B cell (primary cell): ENCODE measurements around the gene PCYOX1L. TPM values are rescaled to one million over a fixed set of nuclear protein-coding genes. Genes with fewer than 3 reads are reported as not detected.

Experiments used
- ATAC-seq: fragments of 200-7000 bp; cut with Tn5 transposase; one replicate; pipeline ENCODE4 v1.10.0; 2021; ENCODE audit warnings: low read depth, mild to moderate bottlenecking, moderate number of reproducible peaks, moderate library complexity
- CTCF ChIA-PET: fragments of 350-600 bp; sonication (Branson Sonifier 250); formaldehyde crosslinking; loops from one replicate; lab custom pipeline; 2021; ENCODE audit warnings: antibody characterized with exemption, inconsistent platforms; lab: Charles Lee
- POLR2A ChIA-PET: fragments of 350-600 bp; sonication (Branson Sonifier 250); formaldehyde crosslinking; loops from one replicate; lab custom pipeline; 2021; ENCODE audit warnings: antibody characterized with exemption; lab: Charles Lee
- DNase-seq: peaks from one replicate; pipeline ENCODE4 v3.0.0; 2013
- H2AFZ ChIP-seq: 2 replicates; pipeline ENCODE4 v1.6.1; 2012; ENCODE audit warnings: mild to moderate bottlenecking, low read depth, low read length; ENCODE audit not compliant: insufficient read depth, poor library complexity, severe bottlenecking
- H3K27ac ChIP-seq, 2 donors: 1 replicate in 1 of 2; 2 replicates in 1 of 2; pipeline ENCODE4 v1.5.1; 2012 to 2013; ENCODE audit warnings: low read length in 2 of 2, mild to moderate bottlenecking in 2 of 2, moderate library complexity in 1 of 2
- H3K27me3 ChIP-seq, 4 experiments: fragments of 200-600 bp in 1 of 4; sonication (generic) in 1 of 4; replicated peaks in 1 of 4; 1 replicate in 2 of 4; 2 replicates in 2 of 4; pipeline versions ENCODE4 v1.6.1 to v1.7.0; 2013 to 2016; ENCODE audit warnings: low read length in 3 of 4, mild to moderate bottlenecking in 2 of 4, mixed read lengths in 1 of 4, moderate library complexity in 1 of 4; ENCODE audit not compliant: insufficient read depth in 4 of 4, control insufficient read depth in 3 of 4; ENCODE audit errors: control extremely low read depth in 1 of 4
- H3K36me3 ChIP-seq, 2 experiments: replicated peaks in 1 of 2; 1 replicate in 1 of 2; 2 replicates in 1 of 2; pipeline versions ENCODE4 v1.6.1 to v1.7.1; 2013; ENCODE audit warnings: low read length in 1 of 2; ENCODE audit not compliant: insufficient read depth in 2 of 2, control insufficient read depth in 1 of 2; ENCODE audit errors: control extremely low read depth in 1 of 2, extremely low read depth in 1 of 2
- H3K4me1 ChIP-seq, 2 donors: fragments of 200-600 bp in 1 of 2; sonication (generic) in 1 of 2; 1 replicate in 1 of 2; 2 replicates in 1 of 2; pipeline versions ENCODE4 v1.5.1 to v1.6.1; 2013 to 2017; ENCODE audit warnings: low read length in 2 of 2; ENCODE audit not compliant: control insufficient read depth in 2 of 2, insufficient read depth in 2 of 2
- H3K4me2 ChIP-seq: replicated peaks from 2 replicates; pipeline ENCODE3; 2012; ENCODE audit warnings: mild to moderate bottlenecking, low read depth, low read length; ENCODE audit not compliant: poor library complexity, severe bottlenecking
- H3K4me3 ChIP-seq, 5 experiments: fragments of 200-600 bp in 1 of 5; sonication (generic) in 1 of 5; 1 replicate in 3 of 5; 2 replicates in 2 of 5; pipeline versions ENCODE4 v1.5.1 to v1.7.0; 2011 to 2016; ENCODE audit warnings: low read length in 4 of 5, mild to moderate bottlenecking in 4 of 5, low read depth in 2 of 5, control low read depth in 1 of 5, moderate library complexity in 1 of 5; ENCODE audit not compliant: insufficient read depth in 1 of 5; ENCODE audit errors: control extremely low read depth in 1 of 5, extremely low read depth in 1 of 5
- H3K79me2 ChIP-seq: fragments of 200-600 bp; sonication (generic); one replicate; pipeline ENCODE4 v1.6.0; 2016; ENCODE audit warnings: low read length; ENCODE audit not compliant: control insufficient read depth, insufficient read depth
- H3K9ac ChIP-seq: fragments of 200-600 bp; sonication (generic); 2 replicates; pipeline ENCODE4 v1.6.1; 2017; ENCODE audit warnings: mild to moderate bottlenecking, low read length, moderate library complexity
- H3K9me3 ChIP-seq, 3 donors: one replicate each; pipeline versions ENCODE4 v1.6.1 to v1.7.1; 2013; ENCODE audit warnings: low read length in 2 of 3; ENCODE audit not compliant: control insufficient read depth in 2 of 3, insufficient read depth in 1 of 3; ENCODE audit errors: control extremely low read depth in 1 of 3
- H4K20me1 ChIP-seq: 2 replicates; pipeline ENCODE4 v1.6.0; 2012; ENCODE audit warnings: mild to moderate bottlenecking, low read length; ENCODE audit not compliant: insufficient read depth, control insufficient read depth, poor library complexity, severe bottlenecking
- H3K27ac Mint-ChIP-seq: one replicate; pipeline ENCODE4 v1.8.0; 2021; ENCODE audit warnings: mixed read lengths
- H3K27me3 Mint-ChIP-seq: one replicate; pipeline ENCODE4 v1.8.0; 2021; ENCODE audit warnings: mixed read lengths
- H3K4me1 Mint-ChIP-seq: one replicate; pipeline ENCODE4 v1.8.0; 2021; ENCODE audit warnings: mixed read lengths
- H3K4me3 Mint-ChIP-seq: one replicate; pipeline ENCODE4 v1.8.0; 2021; ENCODE audit warnings: mixed read lengths
- H3K9me3 Mint-ChIP-seq: one replicate; pipeline ENCODE4 v1.8.0; 2022; ENCODE audit warnings: mixed read lengths; ENCODE audit not compliant: insufficient read depth
- EZH2 ChIP-seq: IDR thresholded peaks from 2 replicates; pipeline ENCODE4 v1.6.1; 2012; ENCODE audit warnings: borderline replicate concordance, low read depth, mild to moderate bottlenecking, moderate library complexity, low read length; ENCODE audit not compliant: insufficient read depth, poor library complexity, severe bottlenecking
- WGBS: methylation state at CpG from one replicate; pipeline ENCODE4 v1.1.5; 2013; ENCODE audit warnings: missing lambda C conversion rate; ENCODE audit not compliant: insufficient coverage; 5-methylcytosine and 5-hydroxymethylcytosine counted together
- intact Hi-C: fragments of 100-400 bp; cut with micrococcal nuclease; formaldehyde crosslinking; loops from one replicate; pipeline ENCODE4 v1.10.0; 2022
- polyA plus RNA-seq: library from polyadenylated mRNA; depleted of rRNA; stranded (reverse); fragments of >200 nt; gene quantifications from 2 replicates; pipeline ENCODE4 v1.2.3, GENCODE V29; 2012
- total RNA-seq, 2 donors: library from RNA; stranded (reverse); fragments of 120-200 nt in 1 of 2; gene quantifications; 1 replicate in 1 of 2; 2 replicates in 1 of 2; pipeline versions ENCODE4 v1.2.3 to v1.2.4, GENCODE V29; 2013 to 2022
- TF ChIP-seq, protein P1 (sequence below): fragments of 200-600 bp; IDR thresholded peaks from one replicate; pipeline ENCODE4 v1.8.0; 2022; ENCODE audit warnings: antibody characterized with exemption, mild to moderate bottlenecking

The PCYOX1L gene
- total and polyA plus RNA-seq, 2 donors (not counting 1 experiment from before 2014, with no cell fraction given): 11.7 to 19.4 TPM

DNA sequence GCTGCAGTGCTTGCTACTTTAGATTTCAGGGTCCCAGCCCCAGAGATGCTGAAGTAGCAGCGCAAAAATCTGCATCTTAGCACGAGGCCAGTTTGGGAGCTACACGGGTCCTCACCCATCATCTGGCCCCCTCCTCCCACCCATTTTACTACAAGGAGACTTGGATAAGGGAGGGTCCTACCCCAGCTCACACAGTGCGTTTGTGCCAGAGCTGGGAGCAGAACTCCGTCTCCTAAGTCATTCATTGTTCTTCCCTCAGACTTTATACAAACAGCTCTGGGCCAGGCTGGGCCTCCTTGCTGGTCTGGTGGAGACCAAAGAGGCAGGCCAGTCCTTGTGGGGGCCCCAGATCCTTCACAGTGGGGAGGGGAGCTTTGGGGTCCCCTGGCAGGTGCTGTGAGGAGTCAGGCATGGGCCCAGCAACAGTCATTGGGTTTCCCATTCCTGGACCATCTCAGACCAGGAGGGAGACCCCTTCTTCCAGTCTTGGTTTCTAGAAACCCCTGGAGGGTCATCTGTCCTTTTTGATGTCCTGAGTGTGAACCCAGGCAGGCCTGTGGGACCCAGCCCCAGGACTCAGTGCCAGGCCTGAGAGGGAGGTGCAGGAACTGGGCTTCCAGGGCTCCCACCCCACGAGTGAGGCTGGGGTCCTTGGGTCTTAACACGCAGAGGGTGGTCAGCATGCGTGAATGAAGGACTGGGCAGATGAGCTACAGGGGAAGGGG, 23.6 kb downstream of the PCYOX1L start:
- intact Hi-C loops: no loop called here
- H3K27ac ChIP-seq: no peak overlapping the region
- Mint-ChIP-seq H3K4me3 (no peak overlapping the region), H3K27ac (no peak overlapping the region), H3K4me1 (peaks cover 2% of the 10 kb centered on the region), H3K9me3 (no peaks in the 10 kb centered on the region), H3K27me3 (no peaks in the 10 kb centered on the region)
- WGBS: 49% methylated on average over 8 of the region's 8 CpGs
- ChIA-PET POLR2A (no interaction called here), CTCF (interaction anchor here (0.6 to 7.8 kb wide), 13 partner anchors 9 to 237 kb away, joined by 3 to 67 read pairs (median 6); partner anchors contain the start of genes CSNK1A1 and PCYOX1L)
- H3K4me1 ChIP-seq: peaks cover 0 to 5% of the 10 kb centered on the region in 2 donors
- H2AFZ ChIP-seq: no peak overlapping the region
- no peak overlapping the region for H3K4me3 ChIP-seq
- no peaks in the 10 kb centered on the region for H4K20me1 ChIP-seq
- TF ChIP-seq EZH2: no peak
- no peak overlapping the region for H3K9ac ChIP-seq
- H3K79me2 ChIP-seq: no peaks in the 10 kb centered on the region
- no peaks in the 10 kb centered on the region for H3K27me3 ChIP-seq
- DNase-seq (no peak), ATAC-seq (no peak)
- H3K4me2 ChIP-seq: peak overlapping the region; percentile 15
- H3K36me3 ChIP-seq: no peaks in the 10 kb centered on the region
- H3K9me3 ChIP-seq: peaks cover 0 to 3% (median 0%) of the 10 kb centered on the region in 3 donors

DNA sequence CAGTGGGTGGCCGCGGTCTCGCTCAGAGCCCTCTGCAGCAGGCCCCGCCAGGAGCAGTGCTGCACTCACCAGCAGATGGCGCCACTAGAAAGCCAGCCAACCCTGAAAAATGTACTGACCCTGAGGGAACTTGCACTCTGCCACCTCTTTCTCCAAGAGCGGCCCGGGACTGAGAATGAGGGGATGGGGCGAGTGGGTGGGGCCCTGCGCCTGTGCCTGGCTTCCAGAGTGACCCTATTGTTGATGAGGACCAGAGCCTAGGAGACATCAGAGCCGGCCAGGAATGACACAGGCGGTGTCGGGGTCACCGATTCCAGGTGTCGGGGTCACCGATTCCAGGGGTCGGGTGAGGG, 24.1 kb downstream of the PCYOX1L start:
- CTCF ChIA-PET: interaction anchor here (0.6 to 7.8 kb wide), 12 partner anchors 9 to 1115 kb away, joined by 3 to 67 read pairs (median 6); partner anchors contain the start of gene CSNK1A1
- intact Hi-C loops: no loop called here

More for the DNA sequence above, 24.1 kb downstream of the PCYOX1L start:
- peaks cover 0 to 3% (median 0%) of the 10 kb centered on the region in 3 donors for H3K9me3 ChIP-seq
- no peak overlapping the region for H2AFZ ChIP-seq
- Mint-ChIP-seq H3K27ac (no peak overlapping the region), H3K4me1 (peaks cover 2% of the 10 kb centered on the region), H3K27me3 (no peaks in the 10 kb centered on the region), H3K4me3 (no peak overlapping the region), H3K9me3 (no peaks in the 10 kb centered on the region)
- H3K4me2 ChIP-seq: peak overlapping the region; percentile 15
- peak; percentile 73 for ATAC-seq
- no peaks in the 10 kb centered on the region for H3K36me3 ChIP-seq
- peaks cover 0 to 5% of the 10 kb centered on the region in 2 donors for H3K4me1 ChIP-seq
- no peaks in the 10 kb centered on the region for H3K79me2 ChIP-seq
- DNase-seq: peak; percentile 68
- no peaks in the 10 kb centered on the region for H3K27me3 ChIP-seq
- no peak overlapping the region for H3K27ac ChIP-seq
- no peaks in the 10 kb centered on the region for H4K20me1 ChIP-seq
- H3K9ac ChIP-seq: no peak overlapping the region
- POLR2A ChIA-PET: no interaction called here
- no peak for TF ChIP-seq EZH2
- TF ChIP-seq, protein P1, sequence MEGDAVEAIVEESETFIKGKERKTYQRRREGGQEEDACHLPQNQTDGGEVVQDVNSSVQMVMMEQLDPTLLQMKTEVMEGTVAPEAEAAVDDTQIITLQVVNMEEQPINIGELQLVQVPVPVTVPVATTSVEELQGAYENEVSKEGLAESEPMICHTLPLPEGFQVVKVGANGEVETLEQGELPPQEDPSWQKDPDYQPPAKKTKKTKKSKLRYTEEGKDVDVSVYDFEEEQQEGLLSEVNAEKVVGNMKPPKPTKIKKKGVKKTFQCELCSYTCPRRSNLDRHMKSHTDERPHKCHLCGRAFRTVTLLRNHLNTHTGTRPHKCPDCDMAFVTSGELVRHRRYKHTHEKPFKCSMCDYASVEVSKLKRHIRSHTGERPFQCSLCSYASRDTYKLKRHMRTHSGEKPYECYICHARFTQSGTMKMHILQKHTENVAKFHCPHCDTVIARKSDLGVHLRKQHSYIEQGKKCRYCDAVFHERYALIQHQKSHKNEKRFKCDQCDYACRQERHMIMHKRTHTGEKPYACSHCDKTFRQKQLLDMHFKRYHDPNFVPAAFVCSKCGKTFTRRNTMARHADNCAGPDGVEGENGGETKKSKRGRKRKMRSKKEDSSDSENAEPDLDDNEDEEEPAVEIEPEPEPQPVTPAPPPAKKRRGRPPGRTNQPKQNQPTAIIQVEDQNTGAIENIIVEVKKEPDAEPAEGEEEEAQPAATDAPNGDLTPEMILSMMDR: peak; percentile 83
- WGBS: 41% methylated on average over 12 of the region's 16 CpGs
- H3K4me3 ChIP-seq: no peak overlapping the region
